IPS DF 6.9 (cell line): ENCODE results near the gene KIF26A.

Source experiments
- DNase-seq: peaks from one replicate; pipeline ENCODE4 v3.0.0-alpha.2; 2013; ENCODE audit warnings: low read depth, low spot score
- H3K27ac ChIP-seq: one replicate; pipeline ENCODE4 v1.5.1; 2013; ENCODE audit warnings: low read length, control low read depth
- H3K27me3 ChIP-seq: 2 replicates; pipeline ENCODE4 v1.6.1; 2013; ENCODE audit warnings: mild to moderate bottlenecking, low read length; ENCODE audit not compliant: control insufficient read depth, insufficient read depth
- H3K36me3 ChIP-seq: 2 replicates; pipeline ENCODE4 v1.6.1; 2013; ENCODE audit warnings: low read length; ENCODE audit not compliant: control insufficient read depth, insufficient read depth
- H3K4me1 ChIP-seq: 2 replicates; pipeline ENCODE4 v1.6.1; 2013; ENCODE audit warnings: low read length; ENCODE audit not compliant: control insufficient read depth, insufficient read depth
- H3K4me3 ChIP-seq: 2 replicates; pipeline ENCODE4 v1.5.1; 2013; ENCODE audit warnings: mild to moderate bottlenecking, low read length
- H3K9me3 ChIP-seq: 2 replicates; pipeline ENCODE4 v1.6.1; 2013; ENCODE audit warnings: low read length, inconsistent platforms; ENCODE audit not compliant: control insufficient read depth, insufficient read depth
- WGBS: extraction: QIAGEN DNeasy Blood & Tissue Kit; methylation state at CpG from one replicate; pipeline ENCODE4 v1.1.7; 2013; ENCODE audit warnings: mixed read lengths, missing lambda C conversion rate; ENCODE audit not compliant: insufficient read length, insufficient coverage; 5-methylcytosine and 5-hydroxymethylcytosine counted together

KIF26A gene

GRCh38 chr14:104226421-104227383 lies 88.3 kb downstream of the KIF26A start:
- H3K36me3 ChIP-seq = no peaks in the 10 kb centered on the region
- H3K27ac ChIP-seq = no peak overlapping the region
- H3K4me3 ChIP-seq = no peak overlapping the region
- no peaks in the 10 kb centered on the region for H3K9me3 ChIP-seq
- H3K27me3 ChIP-seq = no peaks in the 10 kb centered on the region
- peaks cover 5% of the 10 kb centered on the region for H3K4me1 ChIP-seq
- no CpG with 5 or more reads among the region's 17 CpGs for WGBS
- DNase-seq = no peak

- DNase-seq = no peak
- H3K27me3 ChIP-seq = no peaks in the 10 kb centered on the region
- no peak overlapping the region for H3K27ac ChIP-seq
- no CpG with 5 or more reads among the region's 1 CpG for WGBS
- no peaks in the 10 kb centered on the region for H3K9me3 ChIP-seq
- H3K4me3 ChIP-seq = no peak overlapping the region
- no peaks in the 10 kb centered on the region for H3K36me3 ChIP-seq
- peaks cover 5% of the 10 kb centered on the region for H3K4me1 ChIP-seq
Observed at GRCh38 chr14:104227806-104228205, 89.4 kb downstream of the KIF26A start.

GRCh38 chr14:104228221-104228620 lies 89.8 kb downstream of the KIF26A start:
- no CpG with 5 or more reads among the region's 7 CpGs for WGBS
- Histone ChIP-seq H3K9me3 (no peaks in the 10 kb centered on the region), H3K4me1 (peaks cover 5% of the 10 kb centered on the region), H3K27ac (no peak overlapping the region), H3K4me3 (no peak overlapping the region), H3K36me3 (no peaks in the 10 kb centered on the region), H3K27me3 (no peaks in the 10 kb centered on the region)
- DNase-seq = no peak

- H3K27ac ChIP-seq = no peak overlapping the region
- H3K36me3 ChIP-seq = no peaks in the 10 kb centered on the region
- WGBS = no CpG with 5 or more reads among the region's 17 CpGs
- H3K9me3 ChIP-seq = no peaks in the 10 kb centered on the region
- H3K4me1 ChIP-seq = 0 out of 2 replicates have a peak, but pooled peaks cover 1% of the 10 kb centered on the region
- H3K27me3 ChIP-seq = no peaks in the 10 kb centered on the region
- no peak overlapping the region for H3K4me3 ChIP-seq
- DNase-seq = no peak
Observed at GRCh38 chr14:104228716-104229533, 90.5 kb downstream of the KIF26A start.

GRCh38 chr14:104229534-104230055 lies 91.2 kb downstream of the KIF26A start:
- H3K27me3 ChIP-seq = no peaks in the 10 kb centered on the region
- no peaks in the 10 kb centered on the region for H3K9me3 ChIP-seq
- H3K36me3 ChIP-seq = no peaks in the 10 kb centered on the region
- H3K4me1 ChIP-seq = 0 out of 2 replicates have a peak, but pooled peaks cover 1% of the 10 kb centered on the region
- DNase-seq = no peak
- no peak overlapping the region for H3K27ac ChIP-seq
- no CpG with 5 or more reads among the region's 23 CpGs for WGBS
- no peak overlapping the region; the same call in 1 of the 2 replicates for H3K4me3 ChIP-seq

- no peaks in the 10 kb centered on the region for H3K9me3 ChIP-seq
- H3K27ac ChIP-seq = no peak overlapping the region
Observed at GRCh38 chr14:104230119-104230815, 91.9 kb downstream of the KIF26A start.

More at GRCh38 chr14:104230119-104230815, 91.9 kb downstream of the KIF26A start:
- Histone ChIP-seq H3K4me3 (no peak overlapping the region), H3K36me3 (no peaks in the 10 kb centered on the region), H3K27me3 (no peaks in the 10 kb centered on the region), H3K4me1 (0 out of 2 replicates have a peak, but pooled peaks cover 1% of the 10 kb centered on the region)
- no CpG with 5 or more reads among the region's 19 CpGs for WGBS
- no peak for DNase-seq
